OCI-LY1 (cell line): ENCODE data around the gene TEK.

Experiments used
- H2AFZ ChIP-seq: fragments of 200-600 bp; sonication (generic), shearing (Covaris generic); 2 replicates; pipeline ENCODE4 v1.6.0; 2014; ENCODE audit warnings: antibody characterized with exemption, mild to moderate bottlenecking, low read length
- H3F3A ChIP-seq: fragments of 200-600 bp; sonication (generic), shearing (Covaris generic); 2 replicates; pipeline ENCODE4 v1.6.0; 2014; ENCODE audit warnings: mild to moderate bottlenecking, antibody characterized with exemption, low read length, moderate library complexity; ENCODE audit not compliant: insufficient read depth
- H3K27ac ChIP-seq: fragments of 200-600 bp; sonication (generic); 2 replicates; pipeline ENCODE4 v1.5.1; 2014; ENCODE audit warnings: low read length, mixed run types, mild to moderate bottlenecking, low read depth; ENCODE audit not compliant: poor library complexity, severe bottlenecking
- H3K27me3 ChIP-seq: fragments of 200-600 bp; sonication (generic); 2 replicates; pipeline ENCODE4 v1.6.0; 2014; ENCODE audit warnings: antibody characterized with exemption, mild to moderate bottlenecking, low read length, moderate library complexity; ENCODE audit not compliant: insufficient read depth
- H3K36me3 ChIP-seq: fragments of 200-600 bp; sonication (generic); 2 replicates; pipeline ENCODE4 v1.6.1; 2014; ENCODE audit warnings: mild to moderate bottlenecking, antibody characterized with exemption, low read length, moderate library complexity, mixed read lengths; ENCODE audit not compliant: insufficient read depth
- H3K4me1 ChIP-seq: fragments of 200-600 bp; sonication (generic); 2 replicates; pipeline ENCODE4 v1.5.1; 2014; ENCODE audit warnings: mild to moderate bottlenecking, low read length, moderate library complexity; ENCODE audit not compliant: insufficient read depth, severe bottlenecking
- H3K4me2 ChIP-seq: fragments of 200-600 bp; sonication (generic), shearing (Covaris generic); 2 replicates; pipeline ENCODE4 v1.6.1; 2014; ENCODE audit warnings: low read length
- H3K4me3 ChIP-seq: fragments of 200-600 bp; sonication (generic); 2 replicates; pipeline ENCODE4 v1.5.1; 2014; ENCODE audit warnings: low read length, low read depth, mild to moderate bottlenecking, mixed read lengths; ENCODE audit not compliant: poor library complexity, severe bottlenecking
- H3K79me2 ChIP-seq: fragments of 200-600 bp; shearing (Covaris generic); 2 replicates; pipeline ENCODE4 v1.6.1; 2016; ENCODE audit warnings: mixed run types, low read length, mixed read lengths; ENCODE audit not compliant: insufficient read depth
- H3K9ac ChIP-seq: fragments of 200-600 bp; sonication (generic), shearing (Covaris generic); 2 replicates; pipeline ENCODE4 v1.6.1; 2014; ENCODE audit warnings: mild to moderate bottlenecking, low read length, mixed read lengths
- H3K9me2 ChIP-seq: fragments of 200-600 bp; sonication (generic), shearing (Covaris generic); 2 replicates; pipeline ENCODE4 v1.6.1; 2014; ENCODE audit warnings: low read depth, mild to moderate bottlenecking, low read length, mixed read lengths
- H3K9me3 ChIP-seq: fragments of 200-600 bp; shearing (Covaris generic); 2 replicates; pipeline ENCODE4 v1.6.1; 2014; ENCODE audit warnings: low read length, mixed read lengths
- H4K20me1 ChIP-seq: fragments of 200-600 bp; sonication (generic), shearing (Covaris generic); 2 replicates; pipeline ENCODE4 v1.6.0; 2016; ENCODE audit warnings: mild to moderate bottlenecking, low read length; ENCODE audit not compliant: insufficient read depth
- EZH2 ChIP-seq: fragments of 200-600 bp; sonication (generic), shearing (Covaris generic); IDR thresholded peaks from 2 replicates; pipeline ENCODE4 v1.8.0; 2017; ENCODE audit warnings: borderline replicate concordance, mixed run types, mild to moderate bottlenecking, antibody characterized with exemption, low read length, moderate library complexity, mixed read lengths
- TF ChIP-seq, protein P1 (sequence below): fragments of 200-600 bp; sonication (generic), shearing (Covaris generic); IDR thresholded peaks from 2 replicates; pipeline ENCODE4 v1.5.1; 2017; ENCODE audit warnings: mild to moderate bottlenecking, antibody characterized with exemption, low read length, moderate library complexity, mixed read lengths

The TEK gene

DNA sequence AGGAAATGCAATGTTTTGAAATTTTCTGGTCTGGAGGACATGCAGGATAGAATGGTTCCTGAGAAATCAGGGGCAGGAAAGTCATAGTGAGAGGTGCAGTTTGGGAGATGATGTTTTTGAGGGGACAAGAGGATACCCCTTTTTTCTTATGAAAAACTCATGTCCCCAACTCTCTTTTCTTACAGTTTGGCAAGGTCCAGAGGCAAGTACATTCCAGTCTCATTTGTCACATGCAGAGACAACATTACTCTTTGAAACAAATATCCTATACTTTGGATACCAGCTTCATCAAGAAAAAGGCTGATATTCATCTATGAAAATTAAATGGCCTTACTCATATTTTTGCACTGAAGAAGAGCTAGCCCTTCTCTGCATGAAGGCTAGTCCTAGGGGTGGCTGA, 139.7 kb downstream of the TEK start:
- Histone ChIP-seq H3K27ac (no peak overlapping the region), H2AFZ (no peak overlapping the region)

DNA sequence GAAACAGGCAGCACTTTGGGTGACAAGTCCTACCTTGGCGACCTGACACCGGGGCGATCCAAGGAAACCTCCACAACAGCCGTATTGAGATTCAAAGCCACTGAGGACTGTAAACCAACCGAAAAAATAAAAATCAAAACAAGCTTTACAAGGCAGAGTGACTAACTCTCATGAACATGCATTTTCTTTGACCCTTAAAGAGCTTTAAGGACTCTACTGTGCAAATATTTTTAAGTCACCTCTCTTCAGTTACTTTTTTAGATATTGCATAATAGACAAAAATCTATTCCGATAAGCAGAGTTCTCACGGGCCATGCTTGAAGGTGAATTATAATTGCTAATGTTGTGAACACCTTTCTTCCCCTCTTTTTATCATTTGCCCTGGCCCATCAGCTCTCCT, 149.6 kb downstream of the TEK start:
- H3K27me3 ChIP-seq: no peaks in the 10 kb centered on the region
- no peak overlapping the region for H3K4me3 ChIP-seq
- no peaks in the 10 kb centered on the region for H3K79me2 ChIP-seq
- no peaks in the 10 kb centered on the region for H4K20me1 ChIP-seq
- H3K9me3 ChIP-seq: no peaks in the 10 kb centered on the region
- no peak overlapping the region for H3K27ac ChIP-seq
- TF ChIP-seq, protein P1, sequence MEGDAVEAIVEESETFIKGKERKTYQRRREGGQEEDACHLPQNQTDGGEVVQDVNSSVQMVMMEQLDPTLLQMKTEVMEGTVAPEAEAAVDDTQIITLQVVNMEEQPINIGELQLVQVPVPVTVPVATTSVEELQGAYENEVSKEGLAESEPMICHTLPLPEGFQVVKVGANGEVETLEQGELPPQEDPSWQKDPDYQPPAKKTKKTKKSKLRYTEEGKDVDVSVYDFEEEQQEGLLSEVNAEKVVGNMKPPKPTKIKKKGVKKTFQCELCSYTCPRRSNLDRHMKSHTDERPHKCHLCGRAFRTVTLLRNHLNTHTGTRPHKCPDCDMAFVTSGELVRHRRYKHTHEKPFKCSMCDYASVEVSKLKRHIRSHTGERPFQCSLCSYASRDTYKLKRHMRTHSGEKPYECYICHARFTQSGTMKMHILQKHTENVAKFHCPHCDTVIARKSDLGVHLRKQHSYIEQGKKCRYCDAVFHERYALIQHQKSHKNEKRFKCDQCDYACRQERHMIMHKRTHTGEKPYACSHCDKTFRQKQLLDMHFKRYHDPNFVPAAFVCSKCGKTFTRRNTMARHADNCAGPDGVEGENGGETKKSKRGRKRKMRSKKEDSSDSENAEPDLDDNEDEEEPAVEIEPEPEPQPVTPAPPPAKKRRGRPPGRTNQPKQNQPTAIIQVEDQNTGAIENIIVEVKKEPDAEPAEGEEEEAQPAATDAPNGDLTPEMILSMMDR: no peak
- TF ChIP-seq EZH2: no peak
- no peak overlapping the region for H3K9ac ChIP-seq
- no peaks in the 10 kb centered on the region for H3K36me3 ChIP-seq
- H3F3A ChIP-seq: no peaks in the 10 kb centered on the region
- H3K9me2 ChIP-seq: no peaks in the 10 kb centered on the region
- H3K4me2 ChIP-seq: no peak overlapping the region
- no peaks in the 10 kb centered on the region for H3K4me1 ChIP-seq
- no peak overlapping the region for H2AFZ ChIP-seq

More for the DNA sequence above, 139.7 kb downstream of the TEK start:
- H3F3A ChIP-seq: no peaks in the 10 kb centered on the region
- no peaks in the 10 kb centered on the region for H3K4me1 ChIP-seq
- no peaks in the 10 kb centered on the region for H4K20me1 ChIP-seq
- no peak overlapping the region for H3K4me2 ChIP-seq
- H3K36me3 ChIP-seq: no peaks in the 10 kb centered on the region
- no peaks in the 10 kb centered on the region for H3K27me3 ChIP-seq
- no peak overlapping the region for H3K4me3 ChIP-seq
- no peaks in the 10 kb centered on the region for H3K9me3 ChIP-seq
- H3K9ac ChIP-seq: no peak overlapping the region
- no peaks in the 10 kb centered on the region for H3K9me2 ChIP-seq
- no peaks in the 10 kb centered on the region for H3K79me2 ChIP-seq
- TF ChIP-seq, protein P1: no peak
- TF ChIP-seq EZH2: no peak

DNA sequence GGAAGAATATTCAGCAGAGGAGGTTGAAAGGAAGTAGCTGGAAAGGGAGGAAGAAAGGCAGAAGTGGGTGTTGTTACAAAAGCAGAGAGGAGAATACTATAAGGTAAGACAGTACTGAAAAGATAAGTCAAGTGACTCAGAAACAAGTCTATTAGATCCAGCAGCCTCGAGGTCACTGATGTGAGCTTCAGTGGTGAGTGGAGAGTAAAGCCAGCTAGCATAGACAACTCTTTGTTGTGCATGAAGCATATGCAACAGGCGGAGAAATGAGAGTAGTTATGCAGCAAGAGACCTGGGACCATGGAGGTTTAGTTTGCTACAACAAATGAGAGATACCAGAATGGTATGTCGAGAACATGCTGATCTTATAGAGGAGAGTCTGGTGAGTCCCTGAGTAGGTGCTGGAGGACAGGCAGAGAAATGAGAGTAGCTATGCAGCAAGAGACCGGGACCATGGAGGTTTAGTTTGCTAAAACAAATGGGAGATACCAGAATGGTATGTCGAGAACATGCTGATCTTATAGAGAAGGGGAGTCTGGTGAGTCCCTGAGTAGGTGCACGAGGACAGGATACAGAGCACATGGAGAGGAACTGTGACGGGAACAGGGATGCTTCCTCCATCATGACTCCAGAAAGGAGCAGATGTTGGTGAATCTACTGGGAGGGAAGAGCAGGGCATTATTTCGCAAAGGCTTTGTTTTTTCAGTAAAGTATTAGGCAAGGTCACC, 151.9 kb downstream of the TEK start:
- H3K9ac ChIP-seq: no peak overlapping the region
- TF ChIP-seq, protein P1: no peak
- TF ChIP-seq EZH2: no peak
- H3K9me3 ChIP-seq: no peaks in the 10 kb centered on the region
- H3K36me3 ChIP-seq: no peaks in the 10 kb centered on the region
- no peaks in the 10 kb centered on the region for H3K79me2 ChIP-seq
- no peak overlapping the region for H3K27ac ChIP-seq
- no peak overlapping the region for H2AFZ ChIP-seq
- H3K4me1 ChIP-seq: no peaks in the 10 kb centered on the region
- H3K27me3 ChIP-seq: no peaks in the 10 kb centered on the region
- no peaks in the 10 kb centered on the region for H4K20me1 ChIP-seq
- H3K9me2 ChIP-seq: no peaks in the 10 kb centered on the region
- no peak overlapping the region for H3K4me3 ChIP-seq
- H3F3A ChIP-seq: no peaks in the 10 kb centered on the region
- H3K4me2 ChIP-seq: no peak overlapping the region
